MM.1S (cell line): ENCODE results near the gene TTC28.

Experiments
- DNase-seq: peaks from one replicate; pipeline ENCODE4 v3.0.0-alpha.2; 2015
- H2AFZ ChIP-seq: fragments of 300-600 bp; sonication (generic); 2 replicates; pipeline ENCODE4 v1.6.0; 2016; ENCODE audit warnings: antibody characterized with exemption, low read length
- H3F3A ChIP-seq: fragments of 300-600 bp; sonication (generic); 2 replicates; pipeline ENCODE4 v1.6.1; 2016; ENCODE audit warnings: mild to moderate bottlenecking, antibody characterized with exemption, low read length, moderate library complexity, mixed read lengths; ENCODE audit not compliant: insufficient read depth
- H3K27ac ChIP-seq: fragments of 300-600 bp; sonication (generic); 2 replicates; pipeline ENCODE4 v1.5.1; 2016; ENCODE audit warnings: mild to moderate bottlenecking, low read length
- H3K27me3 ChIP-seq: fragments of 300-600 bp; sonication (generic); replicated peaks from 2 replicates; pipeline ENCODE4 v1.6.0; 2016; ENCODE audit warnings: low read length; ENCODE audit not compliant: insufficient read depth
- H3K36me3 ChIP-seq: fragments of 300-600 bp; sonication (generic); replicated peaks from 2 replicates; pipeline ENCODE4 v1.6.1; 2016; ENCODE audit warnings: mild to moderate bottlenecking, low read length, mixed read lengths; ENCODE audit not compliant: insufficient read depth
- H3K4me1 ChIP-seq: fragments of 300-600 bp; sonication (generic); 2 replicates; pipeline ENCODE4 v1.6.1; 2016; ENCODE audit warnings: low read length, mixed read lengths
- H3K4me2 ChIP-seq: fragments of 300-600 bp; sonication (generic); 2 replicates; pipeline ENCODE4 v1.6.0; 2016; ENCODE audit warnings: low read depth, low read length
- H3K4me3 ChIP-seq: fragments of 300-600 bp; sonication (generic); 2 replicates; pipeline ENCODE4 v1.5.1; 2016; ENCODE audit warnings: low read length, mixed read lengths
- H3K79me2 ChIP-seq: fragments of 300-600 bp; sonication (generic); 2 replicates; pipeline ENCODE4 v1.6.1; 2016; ENCODE audit warnings: mixed run types, low read length, mixed read lengths
- H3K9ac ChIP-seq: fragments of 300-600 bp; sonication (generic); 2 replicates; pipeline ENCODE4 v1.6.1; 2016; ENCODE audit warnings: low read length, mixed read lengths
- H3K9me2 ChIP-seq: fragments of 300-600 bp; sonication (generic); replicated peaks from 2 replicates; pipeline ENCODE4 v1.6.1; 2016; ENCODE audit warnings: mild to moderate bottlenecking, low read length, mixed read lengths; ENCODE audit not compliant: insufficient read depth
- H3K9me3 ChIP-seq: fragments of 300-600 bp; sonication (generic); replicated peaks from 2 replicates; pipeline ENCODE4 v1.6.1; 2016; ENCODE audit warnings: mild to moderate bottlenecking, low read length, mixed read lengths; ENCODE audit not compliant: insufficient read depth
- H4K20me1 ChIP-seq: fragments of 300-600 bp; sonication (generic); 2 replicates; pipeline ENCODE4 v1.6.1; 2016; ENCODE audit warnings: mild to moderate bottlenecking, low read length, moderate library complexity, mixed read lengths; ENCODE audit not compliant: insufficient read depth
- CTCF ChIP-seq: fragments of 300-600 bp; sonication (generic); IDR thresholded peaks from 2 replicates; pipeline ENCODE4 v1.5.1; 2016; ENCODE audit warnings: antibody characterized with exemption, low read length, mixed read lengths
- EZH2 ChIP-seq: fragments of 300-600 bp; sonication (generic); optimal IDR thresholded peaks from 2 replicates; pipeline ENCODE3; 2017; ENCODE audit warnings: low read depth, mild to moderate bottlenecking, antibody characterized with exemption, low read length, mixed read lengths
- EZH2phosphoT487 ChIP-seq: fragments of 300-600 bp; sonication (generic); IDR thresholded peaks from 2 replicates; pipeline ENCODE4 v1.6.1; 2018; ENCODE audit warnings: antibody characterized with exemption, low read length

TTC28 gene

GRCh38 chr22:28051787-28052356 lies 627.8 kb downstream of the TTC28 start:
- Histone ChIP-seq H3K27ac (no peak overlapping the region), H2AFZ (no peak overlapping the region), H3K27me3 (no peaks in the 10 kb centered on the region), H3K4me3 (no peak overlapping the region), H3K4me2 (no peak overlapping the region), H3K9ac (no peak overlapping the region), H3K4me1 (no peaks in the 10 kb centered on the region), H4K20me1 (no peaks in the 10 kb centered on the region), H3K79me2 (no peaks in the 10 kb centered on the region), H3K36me3 (no peaks in the 10 kb centered on the region), H3F3A (no peaks in the 10 kb centered on the region), H3K9me3 (no peaks in the 10 kb centered on the region), H3K9me2 (no peaks in the 10 kb centered on the region)
- no peak for DNase-seq
- no peak for TF ChIP-seq EZH2phosphoT487
- peak; percentile 80 for TF ChIP-seq CTCF
- no peak for TF ChIP-seq EZH2

GRCh38 chr22:28051091-28051786 lies 628.4 kb downstream of the TTC28 start:
- DNase-seq: no peak
- Histone ChIP-seq H3K4me3 (no peak overlapping the region), H3K4me2 (no peak overlapping the region), H3K27ac (no peak overlapping the region), H3K9me3 (no peaks in the 10 kb centered on the region), H4K20me1 (no peaks in the 10 kb centered on the region), H2AFZ (no peak overlapping the region), H3F3A (no peaks in the 10 kb centered on the region), H3K9me2 (no peaks in the 10 kb centered on the region), H3K27me3 (no peaks in the 10 kb centered on the region), H3K9ac (no peak overlapping the region), H3K79me2 (no peaks in the 10 kb centered on the region), H3K36me3 (no peaks in the 10 kb centered on the region), H3K4me1 (no peaks in the 10 kb centered on the region)
- TF ChIP-seq EZH2 (no peak), EZH2phosphoT487 (no peak), CTCF (no peak)

- no peak overlapping the region for H3K4me3 ChIP-seq
- H4K20me1 ChIP-seq: no peaks in the 10 kb centered on the region
- H3F3A ChIP-seq: no peaks in the 10 kb centered on the region
- no peaks in the 10 kb centered on the region for H3K27me3 ChIP-seq
- no peak for DNase-seq
- H3K9me2 ChIP-seq: no peaks in the 10 kb centered on the region
- no peaks in the 10 kb centered on the region for H3K79me2 ChIP-seq
- no peak overlapping the region for H3K27ac ChIP-seq
- H3K36me3 ChIP-seq: no peaks in the 10 kb centered on the region
- no peak overlapping the region for H2AFZ ChIP-seq
- TF ChIP-seq EZH2phosphoT487 (no peak), EZH2 (no peak), CTCF (no peak)
- H3K4me1 ChIP-seq: no peaks in the 10 kb centered on the region
- no peaks in the 10 kb centered on the region for H3K9me3 ChIP-seq
- H3K4me2 ChIP-seq: no peak overlapping the region
- no peak overlapping the region for H3K9ac ChIP-seq
These were observed 631.1 kb downstream of the TTC28 start for GRCh38 chr22:28048529-28048928.
